H1 (cell line): ENCODE results near the gene PDE6B. TPM values are rescaled to one million over a fixed set of nuclear protein-coding genes. Genes with fewer than 3 reads are reported as not detected.

ENCODE experiments used
- ATF2 ChIP-seq: IDR thresholded peaks from 2 replicates; pipeline ENCODE4 v1.6.1; 2012; ENCODE audit warnings: low read length, inconsistent platforms
- BRCA1 ChIP-seq: IDR thresholded peaks from 2 replicates; pipeline ENCODE4 v1.6.1; 2012; ENCODE audit warnings: low read depth, low read length, improper control_type of control experiment
- E2F6 ChIP-seq: IDR thresholded peaks from 2 replicates; pipeline ENCODE4 v1.6.1; 2012; ENCODE audit warnings: inconsistent platforms
- RFX5 ChIP-seq: IDR thresholded peaks from 2 replicates; pipeline ENCODE4 v1.6.1; 2011; ENCODE audit warnings: low read depth, low read length, improper control_type of control experiment, borderline replicate concordance
- SP1 ChIP-seq: IDR thresholded peaks from 2 replicates; pipeline ENCODE4 v1.6.1; 2011; ENCODE audit warnings: low read depth, low read length
- polyA plus RNA-seq, 7 experiments: library from polyadenylated mRNA; depleted of rRNA in 3 of 7; stranded (reverse) in 5 of 7; unstranded in 2 of 7; fragments of >200 nt in 5 of 7; fragments of 200-250 nt in 2 of 7; gene quantifications; 1 replicate in 5 of 7; 2 replicates in 1 of 7; 4 replicates in 1 of 7; pipeline versions ENCODE4 v1.2.1 to v1.2.3, GENCODE V29; 2011 to 2013; ENCODE audit warnings: missing spikeins in 2 of 7, mixed read lengths in 2 of 7
- total RNA-seq: library from RNA; stranded (reverse); fragmentation: NEBNext Ultra II Directional; extraction: Animal tissue kit (Norgen Biotek cat#: 25700); gene quantifications from 2 replicates; pipeline ENCODE4 v1.2.1, GENCODE V29; 2021

The PDE6B gene
- total and polyA plus RNA-seq, 2 of the 8 experiments (the other 6 are each of a cell fraction or from before 2014, with no cell fraction given), result 4.1 to 8.4 TPM

GRCh38 chr4:708631-708933 is 83.2 kb downstream of the PDE6B start (continued):
- TF ChIP-seq E2F6, result no peak
- TF ChIP-seq BRCA1, result no peak
- no peak for TF ChIP-seq ATF2
- TF ChIP-seq RFX5, result no peak
- no peak for TF ChIP-seq SP1
- TF ChIP-seq, all 59 proteins: peak for 0
